HCT116 (cell line): ENCODE results near the gene BABAM2.

ENCODE experiments used
- ATF3 ChIP-seq: IDR thresholded peaks from 2 replicates; pipeline ENCODE4 v1.6.1; 2012
- CTCF ChIP-seq, 3 experiments: fragments of 200-600 bp in 1 of 3; sonication (generic) in 1 of 3; IDR thresholded peaks in 2 of 3; conservative IDR thresholded peaks in 1 of 3; 2 replicates each; pipeline ENCODE4 v1.5.1; 2012 to 2017; ENCODE audit warnings: low read depth in 2 of 3, low read length in 2 of 3, antibody characterized with exemption in 1 of 3, borderline replicate concordance in 1 of 3, control low read depth in 1 of 3, mild to moderate bottlenecking in 1 of 3, mixed read lengths in 1 of 3, mixed run types in 1 of 3, moderate library complexity in 1 of 3; ENCODE audit not compliant: insufficient read depth in 1 of 3
- ELF1 ChIP-seq: IDR thresholded peaks from 2 replicates; pipeline ENCODE4 v1.6.1; 2012; ENCODE audit warnings: low read depth, borderline replicate concordance
- JUND ChIP-seq: IDR thresholded peaks from 2 replicates; pipeline ENCODE4 v1.6.1; 2012
- MAX ChIP-seq: IDR thresholded peaks from 2 replicates; pipeline ENCODE4 v1.6.1; 2012
- POLR2A ChIP-seq: IDR thresholded peaks from 2 replicates; pipeline ENCODE4 v1.7.0; 2011; ENCODE audit warnings: borderline replicate concordance; ENCODE audit not compliant: insufficient read depth, insufficient read length; ENCODE audit errors: extremely low read depth
- POLR2AphosphoS5 ChIP-seq: IDR thresholded peaks from 2 replicates; pipeline ENCODE4 v1.6.1; 2011; ENCODE audit warnings: mild to moderate bottlenecking, low read depth, low read length, moderate library complexity
- REST ChIP-seq: IDR thresholded peaks from 2 replicates; pipeline ENCODE4 v1.6.1; 2012; ENCODE audit warnings: low read depth
- SRF ChIP-seq: IDR thresholded peaks from 2 replicates; pipeline ENCODE4 v1.6.1; 2012; ENCODE audit warnings: low read depth
- TCF7L2 ChIP-seq: IDR thresholded peaks from 2 replicates; pipeline ENCODE4 v1.7.0; 2011; ENCODE audit warnings: borderline replicate concordance, inconsistent platforms; ENCODE audit not compliant: insufficient read depth, insufficient read length; ENCODE audit errors: extremely low read depth

GRCh38 chr2:28135324-28135723 lies 244.8 kb downstream of the BABAM2 start:
- TF ChIP-seq POLR2A: no peak
- no peak for TF ChIP-seq SRF
- TF ChIP-seq ELF1: no peak
- TF ChIP-seq CTCF (IDR thresholded peaks at IDR 0.05 in 2 of 3, conservative IDR thresholded peaks at IDR 0.05 in 1 of 3; ENCODE audit: borderline replicate concordance in 1 of 3, insufficient read depth in 1 of 3, low read depth in 2 of 3, low read length in 2 of 3): no peak
- TF ChIP-seq JUND: no peak
- no peak for TF ChIP-seq REST
- no peak for TF ChIP-seq TCF7L2
- no peak for TF ChIP-seq POLR2AphosphoS5
- TF ChIP-seq MAX: no peak
- no peak for TF ChIP-seq ATF3
